Hepatocyte (in vitro differentiated cells): ENCODE data around the gene NTRK3. TPM values are rescaled to one million over a fixed set of nuclear protein-coding genes. Genes with fewer than 3 reads are reported as not detected.

ENCODE experiments used
- DNase-seq: peaks from one replicate; pipeline ENCODE4 v3.0.0-alpha.2; 2016; ENCODE audit warnings: low spot score
- H2AFZ ChIP-seq: fragments of 200-600 bp; sonication (generic); 2 replicates; pipeline ENCODE4 v1.6.0; 2016; ENCODE audit warnings: antibody characterized with exemption, mild to moderate bottlenecking
- H3K27ac ChIP-seq: fragments of 200-600 bp; sonication (generic); 2 replicates; pipeline ENCODE4 v1.5.1; 2016; ENCODE audit warnings: mild to moderate bottlenecking
- H3K27me3 ChIP-seq: fragments of 200-600 bp; sonication (generic); 2 replicates; pipeline ENCODE4 v1.6.1; 2016
- H3K36me3 ChIP-seq: fragments of 200-600 bp; sonication (generic); replicated peaks from 2 replicates; pipeline ENCODE4 v1.5.1; 2016; ENCODE audit warnings: low read depth; ENCODE audit not compliant: insufficient read depth
- H3K4me1 ChIP-seq: fragments of 200-600 bp; sonication (generic); 2 replicates; pipeline ENCODE4 v1.5.1; 2016; ENCODE audit warnings: mild to moderate bottlenecking, moderate library complexity; ENCODE audit not compliant: insufficient read depth
- H3K4me2 ChIP-seq: fragments of 200-600 bp; sonication (generic); 2 replicates; pipeline ENCODE4 v1.6.0; 2016
- H3K4me3 ChIP-seq: fragments of 200-600 bp; sonication (generic); 2 replicates; pipeline ENCODE4 v1.5.1; 2016; ENCODE audit warnings: mild to moderate bottlenecking
- H3K79me2 ChIP-seq: fragments of 200-600 bp; sonication (generic); 2 replicates; pipeline ENCODE4 v1.6.0; 2017; ENCODE audit warnings: mild to moderate bottlenecking
- H3K9me2 ChIP-seq: fragments of 200-600 bp; sonication (generic); replicated peaks from 2 replicates; pipeline ENCODE4 v1.6.0; 2017; ENCODE audit warnings: mild to moderate bottlenecking; ENCODE audit not compliant: insufficient read depth
- H3K9me3 ChIP-seq: fragments of 200-600 bp; sonication (generic); 2 replicates; pipeline ENCODE4 v1.5.1; 2016; ENCODE audit warnings: low read depth, mild to moderate bottlenecking
- H4K20me1 ChIP-seq: fragments of 200-600 bp; sonication (generic); 2 replicates; pipeline ENCODE4 v1.6.0; 2016; ENCODE audit warnings: mild to moderate bottlenecking; ENCODE audit not compliant: insufficient read depth, poor library complexity, severe bottlenecking
- EZH2 ChIP-seq: fragments of 200-600 bp; sonication (generic); IDR thresholded peaks from 2 replicates; pipeline ENCODE4 v1.6.1; 2016; ENCODE audit warnings: antibody characterized with exemption, mild to moderate bottlenecking, borderline replicate concordance
- EZH2phosphoT487 ChIP-seq: fragments of 200-600 bp; sonication (generic); IDR thresholded peaks from one replicate; pipeline ENCODE4 v1.6.1; 2018; ENCODE audit warnings: antibody characterized with exemption, mild to moderate bottlenecking, low read depth, moderate library complexity; ENCODE audit not compliant: unreplicated experiment, severe bottlenecking
- WGBS: methylation state at CpG from one replicate; pipeline ENCODE4 v1.1.6; 2016; ENCODE audit warnings: low lambda C conversion rate; ENCODE audit errors: missing lambda C conversion rate; 5-methylcytosine and 5-hydroxymethylcytosine counted together
- polyA plus RNA-seq: library from polyadenylated mRNA; unstranded; fragments of >200 nt; fragmentation: Nextera tagmentation; extraction: Ambion mirVana; gene quantifications from 2 replicates; pipeline ENCODE4 v1.2.1, GENCODE V29; 2016
- total RNA-seq: library from RNA; depleted of rRNA; stranded (reverse); fragments of >200 nt; gene quantifications from 2 replicates; pipeline ENCODE4 v1.2.3, GENCODE V29; 2014
- TF ChIP-seq, protein P1 (sequence below): fragments of 200-600 bp; sonication (generic); IDR thresholded peaks from 2 replicates; pipeline ENCODE4 v1.5.1; 2016; ENCODE audit warnings: antibody characterized with exemption, mild to moderate bottlenecking; ENCODE audit not compliant: poor library complexity

Gene NTRK3
- total and polyA plus RNA-seq, 2 experiments from 2014 or later, result 4.9 to 5.6 TPM

DNA sequence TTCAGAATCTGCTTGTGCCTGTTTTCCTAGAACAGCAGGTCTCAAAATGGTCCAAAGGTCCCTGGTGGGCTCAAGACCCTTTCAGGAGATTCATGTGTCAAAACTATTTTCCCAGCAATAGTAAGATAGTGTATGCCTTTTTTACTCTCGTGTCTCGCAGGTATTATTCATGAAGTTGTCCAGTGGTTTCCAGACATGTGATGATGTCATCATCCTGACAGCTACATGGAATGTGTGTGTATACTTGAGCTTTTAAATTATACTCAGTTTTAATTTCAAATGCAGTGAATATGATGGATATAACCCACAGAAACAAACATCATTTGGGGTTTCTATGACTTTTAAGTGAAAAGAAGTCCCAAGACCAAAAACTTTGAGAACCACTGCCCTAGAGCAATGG, 288.6 kb downstream of the NTRK3 start:
- no peak overlapping the region for H3K4me3 ChIP-seq
- no peak overlapping the region for H3K27ac ChIP-seq
- no peaks in the 10 kb centered on the region for H3K27me3 ChIP-seq
- no peak for DNase-seq
- H3K4me1 ChIP-seq, result no peaks in the 10 kb centered on the region
- H3K9me2 ChIP-seq, result no peaks in the 10 kb centered on the region
- H3K4me2 ChIP-seq, result no peak overlapping the region
- TF ChIP-seq EZH2phosphoT487, result no peak
- no peak for TF ChIP-seq EZH2
- H4K20me1 ChIP-seq, result no peaks in the 10 kb centered on the region
- no peaks in the 10 kb centered on the region for H3K79me2 ChIP-seq
- H3K36me3 ChIP-seq, result no peaks in the 10 kb centered on the region
- no peak overlapping the region for H2AFZ ChIP-seq
- no peaks in the 10 kb centered on the region for H3K9me3 ChIP-seq
- WGBS, result 73% methylated on average over 2 of the region's 2 CpGs

DNA sequence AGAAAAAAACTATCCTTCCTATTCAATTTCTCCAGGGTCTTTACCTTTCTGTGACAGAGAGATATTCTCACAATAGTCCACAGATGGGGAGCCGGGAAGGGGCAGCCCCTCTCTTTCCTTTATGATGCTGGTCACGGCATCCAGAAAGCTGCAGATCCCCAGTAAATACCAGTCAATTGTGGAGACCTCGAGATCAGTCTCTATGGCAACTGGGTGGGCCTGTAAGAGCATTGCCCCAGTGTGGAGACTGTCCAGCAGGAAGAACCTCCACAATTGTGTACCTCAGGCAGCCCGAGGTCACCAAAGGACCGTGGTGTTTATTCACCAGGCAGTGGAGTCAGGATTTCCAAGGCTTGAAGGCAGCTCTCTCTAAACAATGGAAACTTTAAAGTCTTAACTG, 291.2 kb downstream of the NTRK3 start:
- TF ChIP-seq EZH2phosphoT487 (no peak), EZH2 (no peak)
- TF ChIP-seq, protein P1, sequence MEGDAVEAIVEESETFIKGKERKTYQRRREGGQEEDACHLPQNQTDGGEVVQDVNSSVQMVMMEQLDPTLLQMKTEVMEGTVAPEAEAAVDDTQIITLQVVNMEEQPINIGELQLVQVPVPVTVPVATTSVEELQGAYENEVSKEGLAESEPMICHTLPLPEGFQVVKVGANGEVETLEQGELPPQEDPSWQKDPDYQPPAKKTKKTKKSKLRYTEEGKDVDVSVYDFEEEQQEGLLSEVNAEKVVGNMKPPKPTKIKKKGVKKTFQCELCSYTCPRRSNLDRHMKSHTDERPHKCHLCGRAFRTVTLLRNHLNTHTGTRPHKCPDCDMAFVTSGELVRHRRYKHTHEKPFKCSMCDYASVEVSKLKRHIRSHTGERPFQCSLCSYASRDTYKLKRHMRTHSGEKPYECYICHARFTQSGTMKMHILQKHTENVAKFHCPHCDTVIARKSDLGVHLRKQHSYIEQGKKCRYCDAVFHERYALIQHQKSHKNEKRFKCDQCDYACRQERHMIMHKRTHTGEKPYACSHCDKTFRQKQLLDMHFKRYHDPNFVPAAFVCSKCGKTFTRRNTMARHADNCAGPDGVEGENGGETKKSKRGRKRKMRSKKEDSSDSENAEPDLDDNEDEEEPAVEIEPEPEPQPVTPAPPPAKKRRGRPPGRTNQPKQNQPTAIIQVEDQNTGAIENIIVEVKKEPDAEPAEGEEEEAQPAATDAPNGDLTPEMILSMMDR, result no peak

DNA sequence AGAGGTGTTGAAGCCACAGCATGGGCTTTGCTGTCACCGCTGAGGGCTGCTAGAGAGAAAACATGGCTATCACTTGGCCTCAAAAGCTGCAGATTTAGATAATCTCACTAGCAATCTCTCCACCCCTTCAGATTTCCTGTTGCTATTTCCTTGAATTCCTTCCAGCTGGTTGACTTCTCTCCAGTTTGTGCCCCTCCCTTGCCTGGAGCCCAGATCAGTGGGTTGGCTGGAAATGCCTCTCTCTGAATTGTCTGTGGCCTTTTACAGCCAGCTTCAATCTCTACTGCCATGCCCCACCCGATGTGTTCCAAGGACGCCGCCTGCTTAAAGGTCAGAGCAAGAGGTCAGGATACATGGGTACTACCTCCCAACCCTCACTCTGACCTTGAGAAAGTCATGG, 294.1 kb downstream of the NTRK3 start:
- Histone ChIP-seq H3K4me3 (no peak overlapping the region), H3K4me2 (no peak overlapping the region), H2AFZ (no peak overlapping the region), H3K9me3 (no peaks in the 10 kb centered on the region), H4K20me1 (no peaks in the 10 kb centered on the region), H3K4me1 (no peaks in the 10 kb centered on the region), H3K79me2 (no peaks in the 10 kb centered on the region), H3K36me3 (no peaks in the 10 kb centered on the region), H3K27me3 (peaks cover 13% of the 10 kb centered on the region), H3K27ac (no peak overlapping the region), H3K9me2 (no peaks in the 10 kb centered on the region)
- no peak for TF ChIP-seq EZH2
- TF ChIP-seq, protein P1, result no peak
- no peak for TF ChIP-seq EZH2phosphoT487
- 58% methylated on average over 4 of the region's 4 CpGs for WGBS
- DNase-seq, result no peak

More for the DNA sequence above, 291.2 kb downstream of the NTRK3 start:
- Histone ChIP-seq H3K36me3 (no peaks in the 10 kb centered on the region), H3K9me3 (no peaks in the 10 kb centered on the region), H3K27ac (no peak overlapping the region), H4K20me1 (no peaks in the 10 kb centered on the region), H3K27me3 (no peaks in the 10 kb centered on the region), H2AFZ (no peak overlapping the region), H3K4me1 (no peaks in the 10 kb centered on the region), H3K9me2 (no peaks in the 10 kb centered on the region), H3K4me2 (no peak overlapping the region), H3K4me3 (no peak overlapping the region), H3K79me2 (no peaks in the 10 kb centered on the region)
- WGBS, result 61% methylated on average over 5 of the region's 5 CpGs
- DNase-seq, result no peak

DNA sequence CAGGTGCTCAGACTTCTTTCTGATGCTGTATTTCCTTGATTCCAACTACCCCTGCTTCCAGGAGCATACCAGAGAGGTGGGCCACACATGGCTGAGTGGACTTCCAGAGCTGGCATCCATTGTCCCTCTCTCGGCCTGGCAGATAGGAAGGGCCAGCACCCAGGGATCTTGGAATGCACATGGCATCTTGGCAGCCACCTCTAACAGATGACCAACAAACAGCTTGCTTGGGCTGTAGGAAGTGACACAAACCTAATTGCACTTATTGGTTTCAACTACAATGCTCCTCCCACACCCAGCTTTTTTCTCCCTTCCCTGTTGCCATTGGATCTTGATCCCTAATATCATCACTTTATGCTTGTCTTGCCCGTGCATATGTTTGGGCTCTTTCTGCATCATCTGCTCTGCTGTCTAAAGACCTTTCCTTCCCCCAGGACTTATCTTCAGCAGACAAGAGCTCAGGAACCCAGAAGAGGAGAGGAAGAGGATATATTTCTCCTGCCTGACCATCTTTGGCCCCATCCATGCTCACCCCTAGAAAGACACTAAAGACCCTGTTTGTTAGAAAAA, 294.6 kb downstream of the NTRK3 start:
- H3K9me2 ChIP-seq, result no peaks in the 10 kb centered on the region
- H3K79me2 ChIP-seq, result no peaks in the 10 kb centered on the region
- H3K4me2 ChIP-seq, result no peak overlapping the region
- H2AFZ ChIP-seq, result no peak overlapping the region
- H3K27ac ChIP-seq, result no peak overlapping the region
- no peaks in the 10 kb centered on the region for H4K20me1 ChIP-seq
- 68% methylated on average over 2 of the region's 2 CpGs for WGBS
- no peaks in the 10 kb centered on the region for H3K9me3 ChIP-seq
- no peak overlapping the region for H3K4me3 ChIP-seq
- no peaks in the 10 kb centered on the region for H3K4me1 ChIP-seq
- peaks cover 13% of the 10 kb centered on the region for H3K27me3 ChIP-seq
- H3K36me3 ChIP-seq, result no peaks in the 10 kb centered on the region
- no peak for DNase-seq
- TF ChIP-seq, protein P1, result no peak
- TF ChIP-seq EZH2phosphoT487, result no peak
- no peak for TF ChIP-seq EZH2
